Hematopoietic multipotent progenitor cell treated with erythropoietin and hydrocortisone succinate and interleukin-3 and kit ligand, for 6 days (in vitro differentiated cells): ENCODE results near the gene SGMS1.
"Not testable (repeated sequence)": the region's sequence is repeated elsewhere in the genome, so short reads cannot be mapped to it uniquely, and the experiment has no call there.

Experiments
- DNase-seq: peaks from one replicate; pipeline ENCODE4 v3.0.0-alpha.2; 2015

SGMS1 gene

GRCh38 chr10:50501478-50501877 is 122.3 kb downstream of the SGMS1 start:
- DNase-seq = peak; percentile 40

- DNase-seq = no peak
These were observed 125.3 kb downstream of the SGMS1 start for GRCh38 chr10:50498465-50498864.

- DNase-seq = no peak
These were observed 126.0 kb downstream of the SGMS1 start for GRCh38 chr10:50497758-50498157.

- no peak for DNase-seq
These were observed 127.5 kb downstream of the SGMS1 start for GRCh38 chr10:50496228-50496627.

- no peak for DNase-seq
These were observed 133.5 kb downstream of the SGMS1 start for GRCh38 chr10:50490241-50490640.

GRCh38 chr10:50484550-50484949 is 139.2 kb downstream of the SGMS1 start:
- DNase-seq = not testable (repeated sequence)

GRCh38 chr10:50480054-50481007 is 143.4 kb downstream of the SGMS1 start:
- no peak for DNase-seq

GRCh38 chr10:50477287-50478203 is 146.2 kb downstream of the SGMS1 start:
- no peak for DNase-seq

GRCh38 chr10:50473756-50474155 is 150.0 kb downstream of the SGMS1 start:
- no peak for DNase-seq

- DNase-seq = no peak
These were observed 150.8 kb downstream of the SGMS1 start for GRCh38 chr10:50472914-50473313.

GRCh38 chr10:50471583-50471975 is 152.2 kb downstream of the SGMS1 start:
- DNase-seq = no peak

- no peak for DNase-seq
These were observed 152.8 kb downstream of the SGMS1 start for GRCh38 chr10:50470798-50471582.

GRCh38 chr10:50470345-50470744 is 153.4 kb downstream of the SGMS1 start:
- DNase-seq = peak; percentile 39

- peak; percentile 78 for DNase-seq
These were observed 154.0 kb downstream of the SGMS1 start for GRCh38 chr10:50469778-50470193.

GRCh38 chr10:50469288-50469687 is 154.5 kb downstream of the SGMS1 start:
- no peak for DNase-seq

- DNase-seq = no peak
These were observed 156.5 kb downstream of the SGMS1 start for GRCh38 chr10:50467209-50467608.

- peak; percentile 47 for DNase-seq
These were observed 159.7 kb downstream of the SGMS1 start for GRCh38 chr10:50464004-50464409.

- DNase-seq = no peak
These were observed 161.9 kb downstream of the SGMS1 start for GRCh38 chr10:50461834-50462233.

- no peak for DNase-seq
These were observed 162.6 kb downstream of the SGMS1 start for GRCh38 chr10:50461123-50461522.

GRCh38 chr10:50456719-50457118 is 167.0 kb downstream of the SGMS1 start:
- DNase-seq = no peak

GRCh38 chr10:50453940-50454339 is 169.8 kb downstream of the SGMS1 start:
- no peak for DNase-seq

- no peak for DNase-seq
These were observed 171.2 kb downstream of the SGMS1 start for GRCh38 chr10:50452603-50453002.

- DNase-seq = peak; percentile 22
These were observed 176.1 kb downstream of the SGMS1 start for GRCh38 chr10:50447691-50448090.
